Measurements from ENCODE around the gene TTF2.

DNA sequence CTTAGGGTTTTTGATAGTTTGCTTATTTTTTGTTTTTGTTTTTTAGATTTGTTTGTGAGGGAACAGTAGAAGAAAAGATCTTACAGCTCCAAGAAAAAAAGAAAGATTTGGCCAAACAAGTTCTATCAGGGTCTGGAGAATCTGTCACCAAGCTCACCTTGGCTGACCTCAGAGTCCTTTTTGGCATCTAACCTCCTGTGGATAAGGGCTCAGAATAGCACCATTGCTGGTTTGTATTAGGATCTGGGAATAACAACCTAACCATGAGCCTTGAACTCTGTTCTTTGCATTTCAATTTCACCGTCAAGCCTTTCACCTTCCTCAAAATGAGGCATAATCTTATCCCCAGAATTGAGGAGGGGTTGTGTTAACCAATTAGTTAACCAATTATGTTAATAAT lies 41.2 kb downstream of the TTF2 start:
- TF ChIP-seq, protein P1, sequence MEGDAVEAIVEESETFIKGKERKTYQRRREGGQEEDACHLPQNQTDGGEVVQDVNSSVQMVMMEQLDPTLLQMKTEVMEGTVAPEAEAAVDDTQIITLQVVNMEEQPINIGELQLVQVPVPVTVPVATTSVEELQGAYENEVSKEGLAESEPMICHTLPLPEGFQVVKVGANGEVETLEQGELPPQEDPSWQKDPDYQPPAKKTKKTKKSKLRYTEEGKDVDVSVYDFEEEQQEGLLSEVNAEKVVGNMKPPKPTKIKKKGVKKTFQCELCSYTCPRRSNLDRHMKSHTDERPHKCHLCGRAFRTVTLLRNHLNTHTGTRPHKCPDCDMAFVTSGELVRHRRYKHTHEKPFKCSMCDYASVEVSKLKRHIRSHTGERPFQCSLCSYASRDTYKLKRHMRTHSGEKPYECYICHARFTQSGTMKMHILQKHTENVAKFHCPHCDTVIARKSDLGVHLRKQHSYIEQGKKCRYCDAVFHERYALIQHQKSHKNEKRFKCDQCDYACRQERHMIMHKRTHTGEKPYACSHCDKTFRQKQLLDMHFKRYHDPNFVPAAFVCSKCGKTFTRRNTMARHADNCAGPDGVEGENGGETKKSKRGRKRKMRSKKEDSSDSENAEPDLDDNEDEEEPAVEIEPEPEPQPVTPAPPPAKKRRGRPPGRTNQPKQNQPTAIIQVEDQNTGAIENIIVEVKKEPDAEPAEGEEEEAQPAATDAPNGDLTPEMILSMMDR (IDR thresholded peaks at IDR 0.05 in 4 of 5, conservative IDR thresholded peaks at IDR 0.05 in 1 of 5): no peak
- TF ChIP-seq POLR2A (IDR thresholded peaks at IDR 0.05): no peak
